OCI-LY3 (cell line): ENCODE measurements around the gene SORL1.

Source experiments
- H2AFZ ChIP-seq: fragments of 200-600, 300-600 bp; shearing (Covaris generic); 2 replicates; pipeline ENCODE4 v1.6.0; 2014; ENCODE audit warnings: antibody characterized with exemption, low read depth, low read length
- H3K27ac ChIP-seq: fragments of 200-600, 300-600 bp; sonication (generic); 2 replicates; pipeline ENCODE4 v1.5.1; 2014; ENCODE audit warnings: mild to moderate bottlenecking, low read length, moderate library complexity, mixed read lengths
- H3K27me3 ChIP-seq: fragments of 200-600, 300-600 bp; sonication (generic); 2 replicates; pipeline ENCODE4 v1.6.1; 2014; ENCODE audit warnings: low read depth, low read length, mixed read lengths
- H3K36me3 ChIP-seq: fragments of 200-600, 300-600 bp; sonication (generic); replicated peaks from 2 replicates; pipeline ENCODE3; 2014; ENCODE audit warnings: low read depth, low read length, mixed read lengths
- H3K4me1 ChIP-seq: fragments of 300-600, 200-600 bp; sonication (generic); 2 replicates; pipeline ENCODE4 v1.6.1; 2014; ENCODE audit warnings: low read length, mixed read lengths
- H3K4me2 ChIP-seq: fragments of 200-600, 300-600 bp; sonication (generic); 2 replicates; pipeline ENCODE4 v1.6.1; 2014; ENCODE audit warnings: low read length, mixed read lengths
- H3K4me3 ChIP-seq: fragments of 300-600, 200-600 bp; sonication (generic); 2 replicates; pipeline ENCODE4 v1.5.1; 2014; ENCODE audit warnings: antibody characterized with exemption, mild to moderate bottlenecking, low read length, moderate library complexity
- H3K79me2 ChIP-seq: fragments of 300-600, 200-600 bp; shearing (Covaris generic); 2 replicates; pipeline ENCODE4 v1.6.1; 2014; ENCODE audit warnings: mild to moderate bottlenecking, low read length, mixed read lengths
- H3K9ac ChIP-seq: fragments of 300-600, 200-600 bp; shearing (Covaris generic); 2 replicates; pipeline ENCODE4 v1.6.0; 2014; ENCODE audit warnings: mild to moderate bottlenecking, low read length, moderate library complexity
- H3K9me3 ChIP-seq: fragments of 200-600, 300-600 bp; shearing (Covaris generic); 2 replicates; pipeline ENCODE4 v1.6.1; 2014; ENCODE audit warnings: low read length, mixed read lengths; ENCODE audit not compliant: insufficient read depth
- H4K20me1 ChIP-seq: fragments of 200-600, 300-600 bp; sonication (generic); 2 replicates; pipeline ENCODE4 v1.6.1; 2016; ENCODE audit warnings: low read length, mixed read lengths; ENCODE audit not compliant: insufficient read depth
- CTCF ChIP-seq: fragments of 200-600, 300-600 bp; sonication (generic); IDR thresholded peaks from 2 replicates; pipeline ENCODE4 v1.5.1; 2014; ENCODE audit warnings: antibody characterized with exemption, low read length, low read depth
- EZH2phosphoT487 ChIP-seq: fragments of 200-600 bp; shearing (Covaris generic); IDR thresholded peaks from 2 replicates; pipeline ENCODE4 v1.6.1; 2018; ENCODE audit warnings: antibody characterized with exemption, mixed run types, low read depth

The SORL1 gene

GRCh38 chr11:121439337-121439736 lies 12.8 kb upstream of the SORL1 start:
- H3K9me3 ChIP-seq = no peaks in the 10 kb centered on the region
- no peak overlapping the region for H3K27ac ChIP-seq
- H3K79me2 ChIP-seq = peaks cover 2% of the 10 kb centered on the region; the same call in 1 of the 2 replicates
- no peaks in the 10 kb centered on the region for H4K20me1 ChIP-seq
- no peak overlapping the region for H3K4me3 ChIP-seq
- H3K4me2 ChIP-seq = no peak overlapping the region
- H3K27me3 ChIP-seq = no peaks in the 10 kb centered on the region
- no peak overlapping the region for H3K9ac ChIP-seq
- no peak overlapping the region for H2AFZ ChIP-seq
- H3K4me1 ChIP-seq = peaks cover 32% of the 10 kb centered on the region
- no peak for TF ChIP-seq CTCF
- no peak for TF ChIP-seq EZH2phosphoT487
- peaks cover 9% of the 10 kb centered on the region for H3K36me3 ChIP-seq

- Histone ChIP-seq H3K4me3 (no peak overlapping the region), H3K27ac (no peak overlapping the region), H3K4me2 (no peak overlapping the region), H2AFZ (no peak overlapping the region), H4K20me1 (no peaks in the 10 kb centered on the region), H3K9me3 (no peaks in the 10 kb centered on the region), H3K79me2 (peaks cover 4% of the 10 kb centered on the region; the same call in 1 of the 2 replicates), H3K27me3 (no peaks in the 10 kb centered on the region), H3K36me3 (peaks cover 11% of the 10 kb centered on the region), H3K4me1 (peaks cover 35% of the 10 kb centered on the region), H3K9ac (no peak overlapping the region)
- TF ChIP-seq EZH2phosphoT487 = no peak
- no peak for TF ChIP-seq CTCF
Measured at GRCh38 chr11:121439759-121440158, 12.4 kb upstream of the SORL1 start.

- Histone ChIP-seq H3K79me2 (peaks cover 4% of the 10 kb centered on the region; the same call in 1 of the 2 replicates), H3K36me3 (peaks cover 11% of the 10 kb centered on the region), H3K4me1 (peaks cover 35% of the 10 kb centered on the region), H3K27me3 (no peaks in the 10 kb centered on the region), H3K9me3 (no peaks in the 10 kb centered on the region), H3K4me2 (no peak overlapping the region), H4K20me1 (no peaks in the 10 kb centered on the region), H3K9ac (no peak overlapping the region), H3K27ac (no peak overlapping the region), H3K4me3 (no peak overlapping the region), H2AFZ (no peak overlapping the region)
- TF ChIP-seq EZH2phosphoT487 (no peak), CTCF (no peak)
Measured at GRCh38 chr11:121441521-121441920, 10.6 kb upstream of the SORL1 start.

GRCh38 chr11:121443688-121444275 lies 8.3 kb upstream of the SORL1 start:
- TF ChIP-seq EZH2phosphoT487 (no peak), CTCF (no peak)
- H4K20me1 ChIP-seq = no peaks in the 10 kb centered on the region
- H3K79me2 ChIP-seq = peaks cover 4% of the 10 kb centered on the region; the same call in 1 of the 2 replicates
- H3K4me3 ChIP-seq = no peak overlapping the region
- H3K9me3 ChIP-seq = no peaks in the 10 kb centered on the region
- H2AFZ ChIP-seq = no peak overlapping the region
- H3K4me2 ChIP-seq = no peak overlapping the region
- H3K27me3 ChIP-seq = no peaks in the 10 kb centered on the region
- peaks cover 58% of the 10 kb centered on the region for H3K4me1 ChIP-seq
- H3K36me3 ChIP-seq = peaks cover 11% of the 10 kb centered on the region
- no peak overlapping the region for H3K9ac ChIP-seq
- peak overlapping the region; percentile 98 for H3K27ac ChIP-seq
